Measurements from ENCODE around the gene BNC2. TPM values are rescaled to one million over a fixed set of nuclear protein-coding genes. Genes with fewer than 3 reads are reported as not detected.

Gene BNC2
- total RNA-seq, 1 donor from 2014 or later: 15.2 TPM

GRCh38 chr9:16811987-16812685 is 58.3 kb downstream of the BNC2 start:
- Mint-ChIP-seq H3K36me3 (ENCODE audit: unreplicated experiment) (no peaks in the 10 kb centered on the region), H3K4me1 (ENCODE audit: low read depth, unreplicated experiment) (peaks cover 17% of the 10 kb centered on the region), H3K27ac (ENCODE audit: unreplicated experiment) (peak overlapping the region; percentile 48), H3K9me3 (ENCODE audit: unreplicated experiment) (no peaks in the 10 kb centered on the region), H3K27me3 (ENCODE audit: unreplicated experiment) (no peaks in the 10 kb centered on the region), H3K4me3 (ENCODE audit: unreplicated experiment) (no peak overlapping the region)
- no peak for TF ChIP-seq CTCF (IDR thresholded peaks at IDR 0.05; ENCODE audit: partially characterized antibody, unreplicated experiment)
- no peak for DNase-seq

DNA sequence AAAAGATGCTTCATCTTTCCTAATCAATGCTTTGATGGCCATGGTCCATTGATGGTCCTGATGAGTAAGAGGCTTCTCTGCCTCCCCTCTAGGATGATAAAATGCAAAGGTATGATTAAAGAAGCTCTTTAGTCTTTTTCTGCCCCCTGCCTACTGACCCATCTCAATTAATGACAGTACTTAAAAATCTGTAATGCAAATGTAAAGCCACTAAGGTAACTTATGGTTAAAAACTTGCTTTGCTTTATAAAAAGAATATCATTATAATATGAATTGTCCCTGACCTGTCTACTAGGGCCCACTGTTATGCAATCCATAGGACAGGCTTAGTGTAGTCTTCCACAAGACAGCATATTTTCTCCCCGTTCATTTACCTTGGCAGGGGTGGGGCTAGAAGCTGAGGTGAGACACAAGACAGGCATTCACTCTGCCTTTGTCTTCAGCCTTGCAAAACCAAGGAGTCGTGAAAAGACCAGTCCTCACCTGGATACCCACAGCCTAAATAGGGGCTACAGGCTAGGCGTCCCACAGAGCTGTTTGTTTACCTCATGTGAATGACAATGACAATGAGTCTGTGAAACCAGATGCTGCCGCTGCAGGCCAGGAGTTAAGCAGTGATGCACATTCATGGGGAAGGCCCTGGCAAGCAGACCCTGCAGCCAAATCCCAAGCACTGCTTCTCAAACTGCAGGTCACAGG is 60.4 kb downstream of the BNC2 start:
- Mint-ChIP-seq H3K27me3 (ENCODE audit: unreplicated experiment) (no peaks in the 10 kb centered on the region), H3K4me3 (ENCODE audit: unreplicated experiment) (no peak overlapping the region), H3K4me1 (ENCODE audit: low read depth, unreplicated experiment) (peaks cover 14% of the 10 kb centered on the region), H3K9me3 (ENCODE audit: unreplicated experiment) (no peaks in the 10 kb centered on the region), H3K27ac (ENCODE audit: unreplicated experiment) (no peak overlapping the region), H3K36me3 (ENCODE audit: unreplicated experiment) (no peaks in the 10 kb centered on the region)
- no peak for TF ChIP-seq CTCF (IDR thresholded peaks at IDR 0.05; ENCODE audit: partially characterized antibody, unreplicated experiment)
- DNase-seq: no peak

GRCh38 chr9:16806674-16807073 is 63.8 kb downstream of the BNC2 start:
- Mint-ChIP-seq H3K36me3 (ENCODE audit: unreplicated experiment) (no peaks in the 10 kb centered on the region), H3K4me3 (ENCODE audit: unreplicated experiment) (no peak overlapping the region), H3K27me3 (ENCODE audit: unreplicated experiment) (no peaks in the 10 kb centered on the region), H3K27ac (ENCODE audit: unreplicated experiment) (no peak overlapping the region), H3K9me3 (ENCODE audit: unreplicated experiment) (no peaks in the 10 kb centered on the region), H3K4me1 (ENCODE audit: low read depth, unreplicated experiment) (peaks cover 13% of the 10 kb centered on the region)
- TF ChIP-seq CTCF (IDR thresholded peaks at IDR 0.05; ENCODE audit: partially characterized antibody, unreplicated experiment): no peak
- no peak for DNase-seq

DNA sequence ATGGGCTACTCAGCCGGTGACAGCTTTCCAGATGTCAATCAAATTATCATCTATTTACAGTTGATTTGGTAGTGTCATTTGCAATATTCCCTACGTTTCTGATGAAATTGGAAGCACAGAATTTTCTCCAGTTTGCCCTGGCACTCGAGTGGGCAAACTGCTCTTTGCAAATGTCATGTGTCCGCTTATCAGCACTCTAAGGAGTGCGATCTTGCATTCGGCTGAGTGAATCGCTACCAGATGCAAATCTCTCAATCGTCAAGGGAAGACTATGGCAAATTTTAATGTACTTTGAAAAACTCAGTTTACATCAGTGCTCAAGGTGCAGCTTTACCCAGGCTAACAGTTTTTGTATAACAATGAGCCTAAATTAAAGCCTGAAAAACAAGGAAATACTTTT is 66.8 kb downstream of the BNC2 start:
- H3K4me3 Mint-ChIP-seq (ENCODE audit: unreplicated experiment): no peak overlapping the region
- H3K4me1 Mint-ChIP-seq (ENCODE audit: low read depth, unreplicated experiment): peaks cover 8% of the 10 kb centered on the region
- H3K27ac Mint-ChIP-seq (ENCODE audit: unreplicated experiment): no peak overlapping the region

More for the DNA sequence above, 66.8 kb downstream of the BNC2 start:
- TF ChIP-seq CTCF (IDR thresholded peaks at IDR 0.05; ENCODE audit: partially characterized antibody, unreplicated experiment): no peak
- Mint-ChIP-seq H3K27me3 (ENCODE audit: unreplicated experiment) (no peaks in the 10 kb centered on the region), H3K9me3 (ENCODE audit: unreplicated experiment) (no peaks in the 10 kb centered on the region), H3K36me3 (ENCODE audit: unreplicated experiment) (no peaks in the 10 kb centered on the region)
- DNase-seq: no peak
